HCT116 (cell line): Measurements from ENCODE around the gene PACS2. TPM values are rescaled to one million over a fixed set of nuclear protein-coding genes. Genes with fewer than 3 reads are reported as not detected.

Experiments
- ATAC-seq: fragments of 200-7000 bp; cut with Tn5 transposase; 2 replicates; pipeline ENCODE4 v1.9.1; 2020; ENCODE audit warnings: mild to moderate bottlenecking, moderate library complexity
- BruUV-seq: library from RNA; stranded (reverse); fragments of 400-500 nt; replicated peaks from 2 replicates; lab custom pipeline; 2021; lab: Mats Ljungman, UMichigan
- CTCF ChIA-PET: fragments of 300-600 bp; sonication (Branson Sonifier 250); formaldehyde crosslinking; loops from one replicate; lab custom pipeline; 2021; ENCODE audit warnings: antibody characterized with exemption; lab: Charles Lee
- POLR2A ChIA-PET: fragments of 300-600, 350-600 bp; sonication (Branson Sonifier 250); formaldehyde crosslinking; loops from one replicate; lab custom pipeline; 2021; ENCODE audit warnings: antibody characterized with exemption; lab: Charles Lee
- RAD21 ChIA-PET, 2 experiments: fragments of 300-600 bp; sonication (Branson Sonifier 250); formaldehyde crosslinking; loops; one replicate each; lab custom pipeline; 2023; ENCODE audit warnings: low total read pairs in 2 of 2; ENCODE audit not compliant: uncharacterized antibody in 2 of 2, unreplicated experiment in 2 of 2, low non-redundant PET in 1 of 2; lab: Charles Lee
- DNase-seq: peaks from one replicate; pipeline ENCODE4 v3.0.0-alpha.2; 2010; ENCODE audit warnings: low read depth, low spot score
- H2AFZ ChIP-seq: fragments of 200-600 bp; shearing (Covaris generic), sonication (generic); 2 replicates; pipeline ENCODE4 v1.6.1; 2017; ENCODE audit warnings: low read depth, mixed run types, mixed read lengths, antibody characterized with exemption, low read length; ENCODE audit not compliant: poor library complexity, severe bottlenecking
- H3K27ac ChIP-seq: 2 replicates; pipeline ENCODE4 v1.5.1; 2012; ENCODE audit warnings: low read depth, low read length
- H3K27me3 ChIP-seq: fragments of 200-600 bp; sonication (generic); 2 replicates; pipeline ENCODE4 v1.6.1; 2016; ENCODE audit warnings: mixed run types, low read length, mixed read lengths; ENCODE audit not compliant: insufficient read depth
- H3K36me3 ChIP-seq, 2 experiments: fragments of 200-500 bp in 1 of 2; fragments of 200-600 bp in 1 of 2; sonication (Bioruptor generic) in 1 of 2; sonication (generic) in 1 of 2; 2 replicates each; pipeline versions ENCODE4 v1.5.1 to v1.6.1; 2014 to 2016; ENCODE audit warnings: low read length in 2 of 2, inconsistent platforms in 1 of 2, mixed read lengths in 1 of 2, mixed run types in 1 of 2; ENCODE audit not compliant: insufficient read depth in 2 of 2, control insufficient read depth in 1 of 2
- H3K4me1 ChIP-seq, 2 experiments: fragments of 200-600 bp in 1 of 2; sonication (generic) in 1 of 2; 2 replicates each; pipeline versions ENCODE4 v1.5.1 to v1.6.1; 2012 to 2017; ENCODE audit warnings: low read length in 2 of 2, inconsistent platforms in 1 of 2, mild to moderate bottlenecking in 1 of 2, mixed read lengths in 1 of 2, mixed run types in 1 of 2, moderate library complexity in 1 of 2; ENCODE audit not compliant: insufficient read depth in 2 of 2, control insufficient read depth in 1 of 2
- H3K4me2 ChIP-seq: fragments of 200-600 bp; sonication (generic); 2 replicates; pipeline ENCODE4 v1.6.1; 2017; ENCODE audit warnings: mixed run types, low read length, mixed read lengths
- H3K4me3 ChIP-seq, 2 experiments: fragments of 200-600 bp in 1 of 2; sonication (generic) in 1 of 2; replicated peaks in 1 of 2; 2 replicates each; pipeline ENCODE4 v1.5.1; 2011 to 2016; ENCODE audit warnings: low read length in 2 of 2, control low read depth in 1 of 2, low read depth in 1 of 2, mild to moderate bottlenecking in 1 of 2, mixed read lengths in 1 of 2, mixed run types in 1 of 2
- H3K79me2 ChIP-seq: fragments of 200-600 bp; sonication (generic); 2 replicates; pipeline ENCODE4 v1.6.1; 2017; ENCODE audit warnings: mild to moderate bottlenecking, mixed run types, low read length, moderate library complexity, mixed read lengths; ENCODE audit not compliant: insufficient read depth
- H3K9ac ChIP-seq: fragments of 200-600 bp; sonication (generic); 2 replicates; pipeline ENCODE4 v1.6.1; 2016; ENCODE audit warnings: low read length, mixed read lengths
- H3K9me2 ChIP-seq: fragments of 200-600 bp; sonication (generic), shearing (Covaris generic); 2 replicates; pipeline ENCODE4 v1.6.1; 2017; ENCODE audit warnings: mixed run types, mild to moderate bottlenecking, moderate library complexity; ENCODE audit not compliant: insufficient read depth
- H3K9me3 ChIP-seq, 2 experiments: fragments of 200-500 bp in 1 of 2; fragments of 200-600 bp in 1 of 2; sonication (Bioruptor generic) in 1 of 2; sonication (generic) in 1 of 2; 2 replicates each; pipeline ENCODE4 v1.6.1; 2014 to 2017; ENCODE audit warnings: low read length in 2 of 2, mixed read lengths in 2 of 2, inconsistent platforms in 1 of 2, low read depth in 1 of 2, mild to moderate bottlenecking in 1 of 2, mixed run types in 1 of 2, moderate library complexity in 1 of 2; ENCODE audit not compliant: control insufficient read depth in 1 of 2, insufficient read depth in 1 of 2
- H4K20me1 ChIP-seq: fragments of 200-600 bp; sonication (generic), shearing (Covaris generic); 2 replicates; pipeline ENCODE4 v1.6.1; 2017; ENCODE audit warnings: mixed run types, mild to moderate bottlenecking, moderate library complexity; ENCODE audit not compliant: insufficient read depth
- CBX3 ChIP-seq: IDR thresholded peaks from 2 replicates; pipeline ENCODE4 v1.6.1; 2012; ENCODE audit warnings: low read depth
- EGR1 ChIP-seq: IDR thresholded peaks from 2 replicates; pipeline ENCODE4 v1.6.1; 2012; ENCODE audit warnings: low read depth
- FOSL1 ChIP-seq: IDR thresholded peaks from 2 replicates; pipeline ENCODE4 v1.6.1; 2012; ENCODE audit warnings: low read depth
- POLR2AphosphoS5 ChIP-seq: IDR thresholded peaks from 2 replicates; pipeline ENCODE4 v1.6.1; 2011; ENCODE audit warnings: mild to moderate bottlenecking, low read depth, low read length, moderate library complexity
- RAD21 ChIP-seq: IDR thresholded peaks from 2 replicates; pipeline ENCODE4 v1.6.1; 2012; ENCODE audit warnings: low read depth, mild to moderate bottlenecking
- SIN3A ChIP-seq: IDR thresholded peaks from 2 replicates; pipeline ENCODE4 v1.6.1; 2012; ENCODE audit warnings: low read depth
- SP1 ChIP-seq: IDR thresholded peaks from 2 replicates; pipeline ENCODE4 v1.6.1; 2012; ENCODE audit warnings: low read depth
- intact Hi-C: fragments of 100-400 bp; cut with micrococcal nuclease; formaldehyde crosslinking; loops from 2 replicates; pipeline ENCODE4 v1.10.0; 2022
- total RNA-seq: library from RNA; stranded (reverse); gene quantifications from one replicate; pipeline ENCODE4 v1.2.1, GENCODE V29; 2021; ENCODE audit not compliant: unreplicated experiment
- TF ChIP-seq, protein P1 (sequence below): IDR thresholded peaks from 2 replicates; pipeline ENCODE4 v1.6.1; 2012; ENCODE audit warnings: low read depth
- TF ChIP-seq, protein P2 (sequence below): IDR thresholded peaks from 2 replicates; pipeline ENCODE4 v1.6.1; 2011; ENCODE audit warnings: mild to moderate bottlenecking, low read length, moderate library complexity; ENCODE audit not compliant: insufficient replicate concordance; ENCODE audit errors: extremely low read depth

The PACS2 gene
- total RNA-seq, 1 experiment from 2014 or later, result 75.5 TPM

DNA sequence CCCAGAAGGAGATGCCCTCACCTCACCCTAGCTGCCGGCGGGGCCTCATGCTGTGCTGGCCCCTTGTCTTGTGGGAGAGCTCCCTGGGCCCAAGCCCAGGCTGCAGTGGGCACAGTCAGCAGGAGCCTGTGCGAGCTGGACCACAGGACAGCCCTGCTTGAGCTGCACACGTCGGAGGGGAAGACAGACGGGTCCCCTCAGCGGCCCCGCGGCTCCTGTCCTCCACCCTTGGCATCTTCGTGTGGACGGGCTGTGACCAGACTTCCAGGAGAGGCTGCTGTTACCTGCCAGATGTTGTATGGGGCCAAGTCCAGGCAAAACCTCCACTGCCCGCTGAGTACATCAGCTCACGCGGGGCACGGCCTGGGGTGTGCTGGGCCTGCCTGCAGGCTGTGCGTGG, 74.4 kb downstream of the PACS2 start (continued):
- TF ChIP-seq, protein P1, sequence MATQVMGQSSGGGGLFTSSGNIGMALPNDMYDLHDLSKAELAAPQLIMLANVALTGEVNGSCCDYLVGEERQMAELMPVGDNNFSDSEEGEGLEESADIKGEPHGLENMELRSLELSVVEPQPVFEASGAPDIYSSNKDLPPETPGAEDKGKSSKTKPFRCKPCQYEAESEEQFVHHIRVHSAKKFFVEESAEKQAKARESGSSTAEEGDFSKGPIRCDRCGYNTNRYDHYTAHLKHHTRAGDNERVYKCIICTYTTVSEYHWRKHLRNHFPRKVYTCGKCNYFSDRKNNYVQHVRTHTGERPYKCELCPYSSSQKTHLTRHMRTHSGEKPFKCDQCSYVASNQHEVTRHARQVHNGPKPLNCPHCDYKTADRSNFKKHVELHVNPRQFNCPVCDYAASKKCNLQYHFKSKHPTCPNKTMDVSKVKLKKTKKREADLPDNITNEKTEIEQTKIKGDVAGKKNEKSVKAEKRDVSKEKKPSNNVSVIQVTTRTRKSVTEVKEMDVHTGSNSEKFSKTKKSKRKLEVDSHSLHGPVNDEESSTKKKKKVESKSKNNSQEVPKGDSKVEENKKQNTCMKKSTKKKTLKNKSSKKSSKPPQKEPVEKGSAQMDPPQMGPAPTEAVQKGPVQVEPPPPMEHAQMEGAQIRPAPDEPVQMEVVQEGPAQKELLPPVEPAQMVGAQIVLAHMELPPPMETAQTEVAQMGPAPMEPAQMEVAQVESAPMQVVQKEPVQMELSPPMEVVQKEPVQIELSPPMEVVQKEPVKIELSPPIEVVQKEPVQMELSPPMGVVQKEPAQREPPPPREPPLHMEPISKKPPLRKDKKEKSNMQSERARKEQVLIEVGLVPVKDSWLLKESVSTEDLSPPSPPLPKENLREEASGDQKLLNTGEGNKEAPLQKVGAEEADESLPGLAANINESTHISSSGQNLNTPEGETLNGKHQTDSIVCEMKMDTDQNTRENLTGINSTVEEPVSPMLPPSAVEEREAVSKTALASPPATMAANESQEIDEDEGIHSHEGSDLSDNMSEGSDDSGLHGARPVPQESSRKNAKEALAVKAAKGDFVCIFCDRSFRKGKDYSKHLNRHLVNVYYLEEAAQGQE, result no peak

DNA sequence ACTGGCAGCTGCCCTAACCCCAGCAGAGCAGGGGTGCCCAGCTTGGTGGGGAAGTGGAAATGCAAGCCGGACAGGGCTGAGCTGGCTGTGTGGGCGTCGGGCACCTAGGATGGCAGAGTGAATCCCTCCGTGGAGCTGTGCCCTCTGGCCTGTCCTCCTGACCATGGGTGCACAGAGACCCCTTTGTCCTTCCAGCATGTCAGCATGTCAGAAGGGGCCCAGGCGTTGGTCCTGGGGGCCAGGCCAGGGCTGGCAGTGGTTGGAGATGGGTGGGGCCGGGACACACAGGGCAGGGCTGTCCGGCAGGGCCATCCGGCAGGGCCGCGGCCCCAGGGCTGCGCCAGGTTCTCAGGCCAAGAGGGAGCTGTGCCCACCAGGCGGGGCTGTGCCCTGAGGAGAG, 75.0 kb downstream of the PACS2 start:
- no peaks in the 10 kb centered on the region for H3K9me3 ChIP-seq
- intact Hi-C loops, result no loop called here

More for the DNA sequence above, 75.0 kb downstream of the PACS2 start:
- RAD21 ChIA-PET, result interaction anchor here in 1 of 2 experiments (0.7 kb wide), 1 partner anchor 54 kb away, joined by 3 read pairs; no protein-coding TSS in a partner anchor
- no TSS peak for BruUV-seq
- H4K20me1 ChIP-seq, result no peaks in the 10 kb centered on the region
- ATAC-seq (no peak), DNase-seq (no peak)
- no peaks in the 10 kb centered on the region for H3K36me3 ChIP-seq
- H2AFZ ChIP-seq, result no peak overlapping the region
- H3K27ac ChIP-seq, result no peak overlapping the region
- no peaks in the 10 kb centered on the region for H3K4me1 ChIP-seq
- H3K4me3 ChIP-seq, result no peak overlapping the region
- H3K27me3 ChIP-seq, result no peaks in the 10 kb centered on the region
- no peaks in the 10 kb centered on the region for H3K79me2 ChIP-seq
- CTCF ChIA-PET, result interaction anchor here (1.1 kb wide), 1 partner anchor 91 kb away, joined by 3 read pairs; no protein-coding TSS in a partner anchor
- no peak for TF ChIP-seq FOSL1
- no peak for TF ChIP-seq EGR1
- TF ChIP-seq RAD21, result no peak
- TF ChIP-seq, protein P1, result no peak
- TF ChIP-seq CBX3, result no peak
- TF ChIP-seq, protein P2, sequence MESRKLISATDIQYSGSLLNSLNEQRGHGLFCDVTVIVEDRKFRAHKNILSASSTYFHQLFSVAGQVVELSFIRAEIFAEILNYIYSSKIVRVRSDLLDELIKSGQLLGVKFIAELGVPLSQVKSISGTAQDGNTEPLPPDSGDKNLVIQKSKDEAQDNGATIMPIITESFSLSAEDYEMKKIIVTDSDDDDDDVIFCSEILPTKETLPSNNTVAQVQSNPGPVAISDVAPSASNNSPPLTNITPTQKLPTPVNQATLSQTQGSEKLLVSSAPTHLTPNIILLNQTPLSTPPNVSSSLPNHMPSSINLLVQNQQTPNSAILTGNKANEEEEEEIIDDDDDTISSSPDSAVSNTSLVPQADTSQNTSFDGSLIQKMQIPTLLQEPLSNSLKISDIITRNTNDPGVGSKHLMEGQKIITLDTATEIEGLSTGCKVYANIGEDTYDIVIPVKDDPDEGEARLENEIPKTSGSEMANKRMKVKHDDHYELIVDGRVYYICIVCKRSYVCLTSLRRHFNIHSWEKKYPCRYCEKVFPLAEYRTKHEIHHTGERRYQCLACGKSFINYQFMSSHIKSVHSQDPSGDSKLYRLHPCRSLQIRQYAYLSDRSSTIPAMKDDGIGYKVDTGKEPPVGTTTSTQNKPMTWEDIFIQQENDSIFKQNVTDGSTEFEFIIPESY, result no peak
- no peak for TF ChIP-seq SIN3A
- TF ChIP-seq SP1, result no peak
- TF ChIP-seq POLR2AphosphoS5, result no peak
- TF ChIP-seq, all 23 proteins: peak for 0
- Histone ChIP-seq H3K9ac (no peak overlapping the region), H3K9me2 (no peaks in the 10 kb centered on the region), H3K4me2 (no peak overlapping the region)
- POLR2A ChIA-PET, result no interaction called here
